Vagina (tissue), 2 donors: ENCODE data around the gene GAN. TPM values are rescaled to one million over a fixed set of nuclear protein-coding genes. Genes with fewer than 3 reads are reported as not detected.

Experiments used
- DNase-seq, 2 donors: peaks; one replicate each; pipeline ENCODE4 v3.0.0-alpha.2; 2017; ENCODE audit errors: extremely low spot score in 2 of 2
- H3K27ac ChIP-seq: fragments of 200-600 bp; sonication (generic); one replicate; pipeline ENCODE4 v1.5.1; 2019
- H3K27me3 ChIP-seq: fragments of 200-600 bp; sonication (generic); one replicate; pipeline ENCODE4 v1.5.1; 2019
- H3K36me3 ChIP-seq, 2 donors: fragments of 200-600 bp; sonication (generic); one replicate each; pipeline ENCODE4 v1.5.1; 2017 to 2019
- H3K4me1 ChIP-seq: fragments of 200-600 bp; sonication (generic); one replicate; pipeline ENCODE4 v1.5.1; 2019
- H3K4me3 ChIP-seq, 2 donors: fragments of 200-600 bp; sonication (generic); 1 replicate in 1 of 2; 2 replicates in 1 of 2; pipeline ENCODE4 v1.5.1; 2016 to 2019
- H3K9me3 ChIP-seq: fragments of 200-600 bp; sonication (generic); one replicate; pipeline ENCODE4 v1.5.1; 2019
- POLR2A ChIP-seq, 2 donors: fragments of 450-650 bp; IDR thresholded peaks; one replicate each; pipeline ENCODE4 v1.6.1; 2017; ENCODE audit warnings: antibody characterized with exemption in 2 of 2, mild to moderate bottlenecking in 2 of 2, moderate library complexity in 2 of 2
- POLR2AphosphoS5 ChIP-seq, 2 donors: sonication (generic); formaldehyde crosslinking; IDR thresholded peaks; one replicate each; pipeline ENCODE4 v1.9.0; 2017; ENCODE audit warnings: antibody characterized with exemption in 2 of 2, mild to moderate bottlenecking in 2 of 2, low read depth in 1 of 2; ENCODE audit not compliant: insufficient read depth in 1 of 2
- intact Hi-C: fragments of 100-400 bp; cut with DNase I; formaldehyde crosslinking; loops from one replicate; pipeline ENCODE4 v1.15.1; 2023
- total RNA-seq: library from RNA; depleted of rRNA; stranded (reverse); fragments of >200 nt; gene quantifications from one replicate; pipeline ENCODE4 v1.2.3, GENCODE V29; 2016
- TF ChIP-seq, protein P1 (sequence below), 3 experiments: fragments of 450-650 bp in 2 of 3; fragments of 200-600 bp in 1 of 3; sonication (generic) in 1 of 3; IDR thresholded peaks; one replicate each; pipeline ENCODE4 v1.5.1; 2017 to 2019; ENCODE audit warnings: antibody characterized with exemption in 3 of 3, mild to moderate bottlenecking in 2 of 3, moderate library complexity in 2 of 3

The GAN gene
- total RNA-seq, 1 donor from 2014 or later: 20.9 TPM

DNA sequence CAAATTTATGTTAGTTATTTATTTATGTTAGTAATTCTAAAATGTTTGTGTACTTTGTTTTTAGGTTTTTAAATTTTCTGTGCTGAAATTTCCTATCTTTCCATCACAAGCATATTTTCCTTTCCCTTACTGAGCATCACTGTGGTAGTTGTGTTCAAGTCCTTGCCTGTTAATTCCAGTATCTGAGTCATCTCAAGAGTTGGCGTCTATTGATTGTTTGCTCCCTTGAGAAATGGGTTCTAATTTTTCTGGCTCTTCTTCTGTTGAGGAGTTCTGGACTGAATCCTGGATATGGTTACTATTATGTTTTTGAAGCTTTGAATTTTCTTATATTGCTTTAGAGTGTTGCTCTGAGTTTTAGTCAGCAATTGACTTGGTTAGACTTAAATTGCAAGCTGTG is 56.3 kb downstream of the GAN start:
- TF ChIP-seq POLR2A (IDR thresholded peaks at IDR 0.05) (no peak), POLR2AphosphoS5 (IDR thresholded peaks at IDR 0.05; ENCODE audit: insufficient read depth in 1 of 2, low read depth in 1 of 2) (no peak)
- TF ChIP-seq, protein P1, sequence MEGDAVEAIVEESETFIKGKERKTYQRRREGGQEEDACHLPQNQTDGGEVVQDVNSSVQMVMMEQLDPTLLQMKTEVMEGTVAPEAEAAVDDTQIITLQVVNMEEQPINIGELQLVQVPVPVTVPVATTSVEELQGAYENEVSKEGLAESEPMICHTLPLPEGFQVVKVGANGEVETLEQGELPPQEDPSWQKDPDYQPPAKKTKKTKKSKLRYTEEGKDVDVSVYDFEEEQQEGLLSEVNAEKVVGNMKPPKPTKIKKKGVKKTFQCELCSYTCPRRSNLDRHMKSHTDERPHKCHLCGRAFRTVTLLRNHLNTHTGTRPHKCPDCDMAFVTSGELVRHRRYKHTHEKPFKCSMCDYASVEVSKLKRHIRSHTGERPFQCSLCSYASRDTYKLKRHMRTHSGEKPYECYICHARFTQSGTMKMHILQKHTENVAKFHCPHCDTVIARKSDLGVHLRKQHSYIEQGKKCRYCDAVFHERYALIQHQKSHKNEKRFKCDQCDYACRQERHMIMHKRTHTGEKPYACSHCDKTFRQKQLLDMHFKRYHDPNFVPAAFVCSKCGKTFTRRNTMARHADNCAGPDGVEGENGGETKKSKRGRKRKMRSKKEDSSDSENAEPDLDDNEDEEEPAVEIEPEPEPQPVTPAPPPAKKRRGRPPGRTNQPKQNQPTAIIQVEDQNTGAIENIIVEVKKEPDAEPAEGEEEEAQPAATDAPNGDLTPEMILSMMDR (IDR thresholded peaks at IDR 0.05): no peak
- no peaks in the 10 kb centered on the region for H3K27me3 ChIP-seq
- no peak overlapping the region for H3K27ac ChIP-seq
- no peaks in the 10 kb centered on the region for H3K4me1 ChIP-seq
- no peaks in the 10 kb centered on the region for H3K9me3 ChIP-seq
- no peak for DNase-seq
- H3K4me3 ChIP-seq: no peak overlapping the region
- peaks cover 0 to 25% of the 10 kb centered on the region in 2 donors for H3K36me3 ChIP-seq
- intact Hi-C loops: no loop called here

DNA sequence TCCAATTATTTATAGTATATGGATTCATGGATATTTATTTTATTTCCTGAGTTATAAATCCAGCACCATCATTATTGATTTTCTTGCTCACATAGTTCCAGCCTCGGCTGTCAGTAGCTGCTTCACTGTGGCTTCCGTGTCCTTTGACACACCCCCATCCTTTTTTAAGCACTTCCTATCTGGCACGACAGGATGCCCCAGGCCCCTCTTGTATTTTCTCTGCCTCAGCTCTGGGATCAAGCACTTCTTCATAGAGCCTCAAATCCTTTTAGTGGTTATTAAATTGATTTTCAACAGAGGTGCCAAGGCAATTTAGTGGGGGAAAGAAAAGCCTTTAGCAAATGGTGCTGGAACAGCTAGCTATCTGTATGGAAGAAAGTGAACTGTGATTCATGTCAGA is 59.8 kb downstream of the GAN start:
- no peaks in the 10 kb centered on the region for H3K9me3 ChIP-seq
- peaks cover 0 to 34% of the 10 kb centered on the region in 2 donors for H3K36me3 ChIP-seq
- intact Hi-C loops: no loop called here
- no peaks in the 10 kb centered on the region for H3K4me1 ChIP-seq
- H3K27me3 ChIP-seq: no peaks in the 10 kb centered on the region
- no peak for DNase-seq
- no peak overlapping the region for H3K4me3 ChIP-seq
- no peak for TF ChIP-seq POLR2AphosphoS5 (IDR thresholded peaks at IDR 0.05; ENCODE audit: insufficient read depth in 1 of 2, low read depth in 1 of 2)
- TF ChIP-seq POLR2A (IDR thresholded peaks at IDR 0.05): no peak
- TF ChIP-seq, protein P1 (IDR thresholded peaks at IDR 0.05): no peak
- no peak overlapping the region for H3K27ac ChIP-seq

GRCh38 chr16:81376880-81377279 is 62.1 kb downstream of the GAN start:
- Histone ChIP-seq H3K27ac (no peak overlapping the region), H3K36me3 (peaks cover 0 to 20% of the 10 kb centered on the region in 2 donors), H3K9me3 (no peaks in the 10 kb centered on the region), H3K4me3 (no peak overlapping the region), H3K4me1 (no peaks in the 10 kb centered on the region), H3K27me3 (no peaks in the 10 kb centered on the region)
- no peak for DNase-seq
- no peak for TF ChIP-seq POLR2AphosphoS5 (IDR thresholded peaks at IDR 0.05; ENCODE audit: insufficient read depth in 1 of 2, low read depth in 1 of 2)
- TF ChIP-seq, protein P1 (IDR thresholded peaks at IDR 0.05): no peak
- intact Hi-C loops: no loop called here

DNA sequence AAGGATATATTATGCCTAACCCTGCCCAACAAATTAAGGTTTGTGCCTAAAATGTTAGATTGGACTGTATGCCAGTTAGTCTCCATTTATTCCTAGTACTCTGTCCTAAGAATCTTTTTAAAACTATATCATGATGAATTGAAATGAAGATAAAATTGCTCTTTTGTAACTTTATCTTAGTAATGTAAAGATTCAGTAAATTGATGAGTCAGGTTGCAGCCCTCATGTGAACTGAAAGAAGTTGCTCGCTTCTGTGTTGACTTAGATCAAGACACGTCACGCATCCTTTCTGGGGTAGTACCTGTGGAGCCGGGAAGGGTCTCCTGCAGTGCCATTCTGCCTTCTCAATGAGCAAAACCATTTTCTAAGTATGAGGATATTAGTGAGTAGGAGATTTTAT is 63.3 kb downstream of the GAN start:
- intact Hi-C loops: no loop called here
- H3K4me3 ChIP-seq: no peak overlapping the region
- H3K27me3 ChIP-seq: no peaks in the 10 kb centered on the region
- no peak overlapping the region for H3K27ac ChIP-seq
- H3K9me3 ChIP-seq: no peaks in the 10 kb centered on the region
- peaks cover 0 to 14% of the 10 kb centered on the region in 2 donors for H3K36me3 ChIP-seq
- DNase-seq: no peak
- H3K4me1 ChIP-seq: no peaks in the 10 kb centered on the region
- TF ChIP-seq POLR2AphosphoS5 (IDR thresholded peaks at IDR 0.05; ENCODE audit: insufficient read depth in 1 of 2, low read depth in 1 of 2): no peak
- no peak for TF ChIP-seq POLR2A (IDR thresholded peaks at IDR 0.05)
- TF ChIP-seq, protein P1 (IDR thresholded peaks at IDR 0.05): no peak

- intact Hi-C loops: no loop called here
- Histone ChIP-seq H3K36me3 (peaks cover 0 to 14% of the 10 kb centered on the region in 2 donors), H3K27me3 (no peaks in the 10 kb centered on the region), H3K27ac (no peak overlapping the region), H3K4me3 (no peak overlapping the region), H3K4me1 (peaks cover 22% of the 10 kb centered on the region), H3K9me3 (no peaks in the 10 kb centered on the region)
- DNase-seq: no peak
- TF ChIP-seq POLR2AphosphoS5 (IDR thresholded peaks at IDR 0.05; ENCODE audit: insufficient read depth in 1 of 2, low read depth in 1 of 2): no peak
- TF ChIP-seq, protein P1 (IDR thresholded peaks at IDR 0.05): no peak
- TF ChIP-seq POLR2A (IDR thresholded peaks at IDR 0.05): no peak
Measured at GRCh38 chr16:81380932-81381331, 66.2 kb downstream of the GAN start.
